Retinal pigment epithelial cell (primary cell): ENCODE measurements around the gene HEATR9.

ENCODE experiments used
- DNase-seq: peaks from one replicate; pipeline ENCODE4 v3.0.0-alpha.2; 2010; ENCODE audit warnings: low read depth
- H3K4me3 ChIP-seq: 2 replicates; pipeline ENCODE4 v1.5.1; 2011; ENCODE audit warnings: mild to moderate bottlenecking, low read length, control low read depth, moderate library complexity
- CTCF ChIP-seq: conservative IDR thresholded peaks from 2 replicates; pipeline ENCODE4 v1.5.1; 2011; ENCODE audit warnings: low read depth, low read length, control low read depth, inconsistent platforms

The HEATR9 gene

GRCh38 chr17:35817196-35817595 lies 51.5 kb downstream of the HEATR9 start:
- H3K4me3 ChIP-seq = no peak overlapping the region
- no peak for DNase-seq
- no peak for TF ChIP-seq CTCF

- H3K4me3 ChIP-seq = no peak overlapping the region
- DNase-seq = no peak
- TF ChIP-seq CTCF = no peak
Measured at GRCh38 chr17:35816723-35817122, 52.0 kb downstream of the HEATR9 start.

GRCh38 chr17:35812456-35812855 lies 56.2 kb downstream of the HEATR9 start:
- no peak for DNase-seq
- no peak for TF ChIP-seq CTCF
- no peak overlapping the region for H3K4me3 ChIP-seq

GRCh38 chr17:35811759-35812158 lies 56.9 kb downstream of the HEATR9 start:
- no peak for TF ChIP-seq CTCF
- no peak for DNase-seq
- no peak overlapping the region for H3K4me3 ChIP-seq

GRCh38 chr17:35809855-35810461 lies 58.7 kb downstream of the HEATR9 start:
- H3K4me3 ChIP-seq = peak overlapping the region; percentile 70
- no peak for DNase-seq
- no peak for TF ChIP-seq CTCF

- DNase-seq = peak; percentile 97
- peak within 1 kb of the TSS; percentile 70 for H3K4me3 ChIP-seq
- TF ChIP-seq CTCF = peak; percentile 90
Measured at GRCh38 chr17:35808962-35809854, 59.5 kb downstream of the HEATR9 start, which contains the start of gene TAF15. Gene TAF15, plus strand, starts transcription at chr17:35809484. Its CDS starts 86 bp downstream, at chr17:35809570.
